Measurements from ENCODE around the gene GREB1.

Gene GREB1

GRCh38 chr2:11533278-11534070, at the start of gene GREB1:
Gene GREB1, plus strand, starts transcription at chr2:11534045. Its CDS starts 22,570 bp downstream, at chr2:11556615.
- no peak for DNase-seq (ENCODE audit: low spot score)

GRCh38 chr2:11488809-11489208, 45.0 kb upstream of the GREB1 start:
- no peak for DNase-seq (ENCODE audit: low spot score)

GRCh38 chr2:11490194-11490593, 43.7 kb upstream of the GREB1 start:
- DNase-seq (ENCODE audit: low spot score) = no peak

- no peak for DNase-seq (ENCODE audit: low spot score)
Measured at GRCh38 chr2:11491348-11491933, 42.4 kb upstream of the GREB1 start.

- DNase-seq (ENCODE audit: low spot score) = no peak
Measured at GRCh38 chr2:11492244-11492643, 41.6 kb upstream of the GREB1 start.

GRCh38 chr2:11492720-11493119, 41.1 kb upstream of the GREB1 start:
- DNase-seq (ENCODE audit: low spot score) = no peak

- no peak for DNase-seq (ENCODE audit: low spot score)
Measured at GRCh38 chr2:11493282-11493681, 40.6 kb upstream of the GREB1 start.

- DNase-seq (ENCODE audit: low spot score) = no peak
Measured at GRCh38 chr2:11494310-11494709, 39.5 kb upstream of the GREB1 start.

- DNase-seq (ENCODE audit: low spot score) = no peak
Measured at GRCh38 chr2:11495844-11496681, 37.8 kb upstream of the GREB1 start.

GRCh38 chr2:11498543-11499034, 35.3 kb upstream of the GREB1 start:
- peak; percentile 45 for DNase-seq (ENCODE audit: low spot score)

- no peak for DNase-seq (ENCODE audit: low spot score)
Measured at GRCh38 chr2:11499081-11499743, 34.6 kb upstream of the GREB1 start.

- no peak for DNase-seq (ENCODE audit: low spot score)
Measured at GRCh38 chr2:11500702-11501303, 33.0 kb upstream of the GREB1 start.

GRCh38 chr2:11502740-11503292, 31.0 kb upstream of the GREB1 start:
- DNase-seq (ENCODE audit: low spot score) = peak; percentile 48

GRCh38 chr2:11503354-11503927, 30.4 kb upstream of the GREB1 start:
- no peak for DNase-seq (ENCODE audit: low spot score)

- DNase-seq (ENCODE audit: low spot score) = peak; percentile 90
Measured at GRCh38 chr2:11505652-11506610, 27.9 kb upstream of the GREB1 start.

GRCh38 chr2:11506611-11506969, 27.3 kb upstream of the GREB1 start:
- DNase-seq (ENCODE audit: low spot score) = peak; percentile 26

GRCh38 chr2:11507517-11507916, 26.3 kb upstream of the GREB1 start:
- no peak for DNase-seq (ENCODE audit: low spot score)

GRCh38 chr2:11508279-11508678, 25.6 kb upstream of the GREB1 start:
- no peak for DNase-seq (ENCODE audit: low spot score)

GRCh38 chr2:11509657-11510360, 24.0 kb upstream of the GREB1 start:
- DNase-seq (ENCODE audit: low spot score) = no peak
